ENCODE measurements around the gene NUP62.

Gene NUP62

DNA sequence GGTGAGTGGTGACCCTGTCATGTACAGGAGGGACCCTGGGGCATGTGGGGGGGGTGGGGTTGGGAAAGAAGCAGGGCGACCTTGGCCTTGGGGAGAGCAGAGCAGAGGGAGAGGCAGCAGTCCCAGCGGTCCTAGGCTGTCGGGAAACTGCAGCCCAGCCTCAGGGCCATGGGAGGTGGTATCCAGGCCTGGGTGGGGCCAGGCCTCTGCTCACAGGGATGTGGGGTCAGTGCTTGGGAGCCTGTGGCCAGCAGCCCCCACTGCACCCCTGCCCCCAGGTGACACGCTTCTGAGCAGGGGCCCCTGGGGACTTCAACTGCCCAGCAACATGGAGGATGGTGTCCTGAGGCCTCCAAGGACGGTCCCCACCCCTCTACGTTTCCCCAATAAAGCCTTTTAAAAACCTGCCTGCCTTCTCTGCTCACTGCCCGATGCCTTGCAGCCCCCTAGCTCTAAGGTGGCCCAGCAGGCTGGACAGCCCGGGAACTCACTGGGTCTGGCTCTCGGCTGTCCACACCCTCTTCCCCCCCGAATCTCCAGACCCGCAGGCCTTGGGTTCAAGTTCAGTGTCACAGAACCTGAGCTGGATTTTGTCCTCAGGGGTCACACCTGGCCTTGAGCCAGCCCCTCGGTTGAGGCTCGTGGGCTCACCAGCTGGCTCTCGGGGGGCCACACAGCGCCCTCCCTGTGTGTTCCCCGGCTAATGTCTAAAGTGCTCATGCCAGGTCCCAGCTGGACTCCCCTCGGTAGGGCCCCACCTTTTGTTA lies 68.8 kb downstream of the NUP62 start:
- DNase-seq (ENCODE audit: low read depth, low spot score), result no peak
- no peak overlapping the region for H3K4me3 ChIP-seq (ENCODE audit: low read length)

GRCh38 chr19:49859682-49860335 lies 69.5 kb downstream of the NUP62 start:
- no peak overlapping the region for H3K4me3 ChIP-seq (ENCODE audit: low read length)
- no peak for DNase-seq (ENCODE audit: low read depth, low spot score)

DNA sequence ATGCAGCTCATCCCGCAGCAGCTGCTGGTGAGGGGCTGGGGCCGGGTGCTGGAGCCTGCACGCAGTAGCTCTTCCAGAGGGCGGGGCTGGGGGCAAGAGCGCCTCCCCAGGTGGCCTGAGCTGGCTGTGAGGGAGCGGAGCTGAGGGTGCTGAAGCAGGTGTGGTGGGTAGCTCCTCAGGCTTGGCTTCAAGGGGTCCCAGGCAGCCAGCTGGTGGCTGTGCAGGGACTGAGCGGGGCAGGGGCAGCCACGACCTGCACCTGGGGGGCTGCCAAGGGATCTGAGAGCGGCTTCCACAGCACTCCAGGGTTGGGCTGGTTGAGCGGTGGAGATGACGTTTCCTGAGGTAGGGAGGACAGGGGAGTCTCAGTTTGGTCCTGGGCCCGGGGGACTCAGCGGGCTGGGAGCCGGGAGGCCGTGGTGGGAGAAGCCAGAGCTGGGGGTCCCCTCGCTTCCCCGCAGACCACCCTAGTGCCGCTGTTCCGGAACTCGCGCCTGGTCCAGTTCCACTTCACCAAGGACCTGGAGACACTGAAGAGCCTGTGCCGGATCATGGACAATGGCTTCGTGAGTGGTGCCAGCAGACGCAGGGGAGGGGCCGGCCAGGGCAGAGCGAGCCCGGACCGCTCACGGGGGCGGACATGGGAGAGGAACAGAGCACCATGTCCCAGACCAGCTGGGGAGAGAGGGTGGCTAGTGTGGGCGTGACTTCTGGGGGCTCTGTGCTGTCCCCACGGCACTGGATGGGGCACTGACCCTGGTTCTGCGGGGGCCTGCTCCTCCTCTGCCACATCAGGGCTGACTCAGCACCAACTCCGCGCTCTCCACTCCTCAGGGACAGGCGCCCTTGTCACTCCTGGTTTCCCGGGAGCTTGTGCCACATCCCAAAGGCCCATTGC lies 71.0 kb downstream of the NUP62 start:
- DNase-seq (ENCODE audit: low read depth, low spot score), result no peak
- no peak overlapping the region for H3K4me3 ChIP-seq (ENCODE audit: low read length)

GRCh38 chr19:49857838-49858087 lies 71.5 kb downstream of the NUP62 start:
- H3K4me3 ChIP-seq (ENCODE audit: low read length), result no peak overlapping the region
- no peak for DNase-seq (ENCODE audit: low read depth, low spot score)

- DNase-seq (ENCODE audit: low read depth, low spot score), result no peak
- no peak overlapping the region for H3K4me3 ChIP-seq (ENCODE audit: low read length)
Observed at GRCh38 chr19:49857061-49857837, 72.1 kb downstream of the NUP62 start.

Measured in Jurkat, Clone E6-1 (cell line).